GM12874 (cell line): ENCODE results near the gene FHL5.
A peak's percentile ranks its signal among the peaks of the same experiment; 100 is the strongest.

Experiments
- TF ChIP-seq, protein P1 (sequence below): IDR thresholded peaks from 2 replicates; pipeline ENCODE4 v1.5.1; 2011; ENCODE audit warnings: low read depth, mild to moderate bottlenecking, control low read depth, low read length, moderate library complexity; ENCODE audit not compliant: insufficient read depth

FHL5 gene

DNA sequence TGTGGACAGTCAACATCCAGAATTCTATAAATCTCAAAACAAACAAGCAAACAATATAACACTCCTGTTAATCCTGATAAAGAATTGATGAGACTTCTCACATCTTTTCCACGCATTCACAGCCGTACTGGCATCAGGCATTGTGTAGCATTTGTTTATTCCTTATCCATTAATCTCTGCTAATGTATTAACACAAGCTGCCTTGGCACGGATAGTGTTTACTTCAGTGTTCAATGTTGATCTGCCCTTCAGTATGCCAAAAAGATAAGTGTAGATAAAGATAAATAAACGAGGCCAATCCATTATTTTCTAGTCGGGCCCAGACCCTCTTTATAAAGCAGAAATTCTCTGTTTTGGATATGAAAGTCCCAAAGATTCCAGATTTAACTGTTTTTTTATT, 25.2 kb upstream of the FHL5 start:
- TF ChIP-seq, protein P1, sequence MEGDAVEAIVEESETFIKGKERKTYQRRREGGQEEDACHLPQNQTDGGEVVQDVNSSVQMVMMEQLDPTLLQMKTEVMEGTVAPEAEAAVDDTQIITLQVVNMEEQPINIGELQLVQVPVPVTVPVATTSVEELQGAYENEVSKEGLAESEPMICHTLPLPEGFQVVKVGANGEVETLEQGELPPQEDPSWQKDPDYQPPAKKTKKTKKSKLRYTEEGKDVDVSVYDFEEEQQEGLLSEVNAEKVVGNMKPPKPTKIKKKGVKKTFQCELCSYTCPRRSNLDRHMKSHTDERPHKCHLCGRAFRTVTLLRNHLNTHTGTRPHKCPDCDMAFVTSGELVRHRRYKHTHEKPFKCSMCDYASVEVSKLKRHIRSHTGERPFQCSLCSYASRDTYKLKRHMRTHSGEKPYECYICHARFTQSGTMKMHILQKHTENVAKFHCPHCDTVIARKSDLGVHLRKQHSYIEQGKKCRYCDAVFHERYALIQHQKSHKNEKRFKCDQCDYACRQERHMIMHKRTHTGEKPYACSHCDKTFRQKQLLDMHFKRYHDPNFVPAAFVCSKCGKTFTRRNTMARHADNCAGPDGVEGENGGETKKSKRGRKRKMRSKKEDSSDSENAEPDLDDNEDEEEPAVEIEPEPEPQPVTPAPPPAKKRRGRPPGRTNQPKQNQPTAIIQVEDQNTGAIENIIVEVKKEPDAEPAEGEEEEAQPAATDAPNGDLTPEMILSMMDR = no peak

DNA sequence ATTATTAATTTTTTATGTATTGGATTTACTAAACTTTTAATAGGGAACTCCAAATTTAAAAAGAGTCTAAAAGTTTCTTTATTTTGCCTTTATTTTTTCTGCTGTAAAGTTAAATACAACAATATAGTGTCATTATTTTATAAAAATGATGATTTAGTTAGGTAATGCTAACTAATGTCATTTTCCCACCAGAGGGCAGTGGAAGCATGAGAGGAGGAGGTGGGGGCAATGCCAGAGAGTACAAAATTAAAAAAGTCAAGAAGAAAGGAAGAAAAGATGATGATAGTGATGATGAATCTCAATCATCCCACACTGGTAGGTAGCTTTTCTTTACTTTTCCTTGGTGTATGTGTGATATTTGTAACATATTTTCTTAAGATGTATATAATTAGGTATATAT, 20.2 kb upstream of the FHL5 start:
- TF ChIP-seq, protein P1 = peak; percentile 35; the same call in 1 of the 2 replicates

GRCh38 chr6:96545882-96546281, 17.0 kb upstream of the FHL5 start:
- TF ChIP-seq, protein P1 = no peak

GRCh38 chr6:96547654-96548053, 15.3 kb upstream of the FHL5 start:
- TF ChIP-seq, protein P1 = no peak

- TF ChIP-seq, protein P1 = no peak
These were observed 8.4 kb upstream of the FHL5 start for GRCh38 chr6:96554558-96554957.

GRCh38 chr6:96563853-96564252, 925 bp downstream of the FHL5 start:
- TF ChIP-seq, protein P1 = no peak

GRCh38 chr6:96570053-96570452, 7.1 kb downstream of the FHL5 start:
- TF ChIP-seq, protein P1 = no peak

- TF ChIP-seq, protein P1 = no peak
These were observed 8.6 kb downstream of the FHL5 start for GRCh38 chr6:96571551-96571950.
